ENCODE results near the gene ACTN4.
"Not testable (repeated sequence)": the region's sequence is repeated elsewhere in the genome, so short reads cannot be mapped to it uniquely, and the experiment has no call there.

The ACTN4 gene

DNA sequence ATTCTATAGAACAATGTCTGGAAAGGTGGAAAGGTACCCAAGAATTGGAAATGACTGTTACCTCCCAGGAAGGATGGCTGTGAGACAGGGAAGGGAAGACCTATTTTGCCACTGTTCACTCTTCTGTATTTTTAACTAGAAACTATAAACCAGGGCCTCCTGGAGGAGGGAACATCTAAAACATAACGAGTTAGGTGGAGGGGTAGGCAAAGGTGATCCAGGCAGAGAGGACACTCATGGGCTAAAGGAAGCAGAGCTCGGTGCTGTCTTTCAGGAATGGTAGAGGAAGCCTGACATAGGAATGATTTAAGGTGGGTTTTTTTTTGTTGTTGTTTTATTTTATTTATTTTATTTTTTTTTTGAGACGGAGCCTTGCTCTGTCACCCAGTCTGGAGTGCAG, 22.6 kb upstream of the ACTN4 start:
- Histone ChIP-seq H3K27ac (ENCODE audit: low read length) (no peak overlapping the region), H3K9ac (ENCODE audit: low read length) (no peak overlapping the region), H3K9me3 (ENCODE audit: insufficient read depth, low read length) (no peaks in the 10 kb centered on the region), H2AFZ (ENCODE audit: low read depth, low read length) (no peak overlapping the region), H3K4me2 (ENCODE audit: low read length) (no peak overlapping the region), H3K4me1 (ENCODE audit: low read length) (peaks cover 5% of the 10 kb centered on the region), H3K4me3 (ENCODE audit: low read length) (no peak overlapping the region), H4K20me1 (ENCODE audit: insufficient read depth, low read length) (no peaks in the 10 kb centered on the region), H3K27me3 (ENCODE audit: low read depth, low read length) (no peaks in the 10 kb centered on the region), H3K79me2 (ENCODE audit: low read length) (peaks cover 14% of the 10 kb centered on the region), H3K36me3 (replicated peaks; ENCODE audit: low read depth, low read length) (peaks cover 35% of the 10 kb centered on the region)
- TF ChIP-seq CTCF (IDR thresholded peaks at IDR 0.05; ENCODE audit: low read depth, low read length) = no peak
- no peak for TF ChIP-seq EZH2phosphoT487 (IDR thresholded peaks at IDR 0.05; ENCODE audit: low read depth)

- Histone ChIP-seq H4K20me1 (ENCODE audit: insufficient read depth, low read length) (no peaks in the 10 kb centered on the region), H2AFZ (ENCODE audit: low read depth, low read length) (no peak overlapping the region), H3K4me3 (ENCODE audit: low read length) (no peak overlapping the region), H3K36me3 (replicated peaks; ENCODE audit: low read depth, low read length) (peaks cover 30% of the 10 kb centered on the region), H3K9me3 (ENCODE audit: insufficient read depth, low read length) (no peaks in the 10 kb centered on the region), H3K27ac (ENCODE audit: low read length) (no peak overlapping the region), H3K4me1 (ENCODE audit: low read length) (no peaks in the 10 kb centered on the region), H3K27me3 (ENCODE audit: low read depth, low read length) (no peaks in the 10 kb centered on the region), H3K4me2 (ENCODE audit: low read length) (no peak overlapping the region), H3K9ac (ENCODE audit: low read length) (no peak overlapping the region), H3K79me2 (ENCODE audit: low read length) (peaks cover 3% of the 10 kb centered on the region; the same call in 1 of the 2 replicates)
- TF ChIP-seq EZH2phosphoT487 (IDR thresholded peaks at IDR 0.05; ENCODE audit: low read depth) = no peak
- TF ChIP-seq CTCF (IDR thresholded peaks at IDR 0.05; ENCODE audit: low read depth, low read length) = no peak
These were observed 21.0 kb upstream of the ACTN4 start for GRCh38 chr19:38626401-38626800.

DNA sequence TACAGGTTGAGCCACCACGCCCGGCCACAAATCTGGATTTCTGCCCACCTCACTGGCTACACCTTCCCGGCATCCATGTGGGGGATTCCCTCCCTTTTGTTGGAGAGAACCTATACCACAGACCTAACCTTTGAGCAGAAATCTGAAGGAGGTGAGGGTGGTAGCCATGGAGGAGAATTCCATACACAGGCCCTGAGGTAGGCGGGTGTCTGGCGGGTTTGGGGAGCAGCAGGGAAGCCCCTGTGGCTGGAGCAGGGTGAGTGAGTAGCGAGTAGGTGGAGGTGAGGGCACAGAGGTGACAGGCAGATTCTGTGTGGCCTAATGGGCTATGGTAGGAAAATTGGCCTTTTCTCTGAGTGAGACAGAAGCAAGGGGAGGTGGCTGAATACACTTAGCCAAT, 17.9 kb upstream of the ACTN4 start:
- Histone ChIP-seq H3K36me3 (replicated peaks; ENCODE audit: low read depth, low read length) (peaks cover 32% of the 10 kb centered on the region), H4K20me1 (ENCODE audit: insufficient read depth, low read length) (no peaks in the 10 kb centered on the region), H3K9ac (ENCODE audit: low read length) (no peak overlapping the region), H3K27me3 (ENCODE audit: low read depth, low read length) (no peaks in the 10 kb centered on the region), H3K79me2 (ENCODE audit: low read length) (no peaks in the 10 kb centered on the region), H3K27ac (ENCODE audit: low read length) (no peak overlapping the region), H3K4me3 (ENCODE audit: low read length) (no peak overlapping the region), H3K4me1 (ENCODE audit: low read length) (no peaks in the 10 kb centered on the region), H2AFZ (ENCODE audit: low read depth, low read length) (no peak overlapping the region), H3K4me2 (ENCODE audit: low read length) (no peak overlapping the region), H3K9me3 (ENCODE audit: insufficient read depth, low read length) (no peaks in the 10 kb centered on the region)
- TF ChIP-seq CTCF (IDR thresholded peaks at IDR 0.05; ENCODE audit: low read depth, low read length) = no peak
- no peak for TF ChIP-seq EZH2phosphoT487 (IDR thresholded peaks at IDR 0.05; ENCODE audit: low read depth)

DNA sequence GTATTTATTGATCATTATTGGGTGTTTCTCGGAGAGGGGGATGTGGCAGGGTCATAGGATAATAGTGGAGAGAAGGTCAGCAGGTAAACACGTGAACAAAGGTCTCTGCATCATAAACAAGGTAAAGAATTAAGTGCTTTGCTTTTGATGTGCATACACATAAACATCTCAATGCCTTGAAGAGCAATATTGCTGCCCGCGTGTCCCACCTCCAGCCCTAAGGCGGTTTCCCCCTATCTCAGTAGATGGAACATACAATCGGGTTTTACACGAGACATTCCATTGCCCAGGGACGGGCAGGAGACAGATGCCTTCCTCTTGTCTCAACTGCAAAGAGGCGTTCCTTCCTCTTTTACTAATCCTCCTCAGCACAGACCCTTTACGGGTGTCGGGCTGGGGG, 16.1 kb upstream of the ACTN4 start:
- not testable (repeated sequence) for H3K4me1 ChIP-seq (ENCODE audit: low read length); H2AFZ ChIP-seq (ENCODE audit: low read depth, low read length); H3K27ac ChIP-seq (ENCODE audit: low read length); H4K20me1 ChIP-seq (ENCODE audit: insufficient read depth, low read length); H3K27me3 ChIP-seq (ENCODE audit: low read depth, low read length); H3K4me2 ChIP-seq (ENCODE audit: low read length); H3K79me2 ChIP-seq (ENCODE audit: low read length); H3K4me3 ChIP-seq (ENCODE audit: low read length); H3K9me3 ChIP-seq (ENCODE audit: insufficient read depth, low read length); H3K9ac ChIP-seq (ENCODE audit: low read length)
- H3K36me3 ChIP-seq (replicated peaks; ENCODE audit: low read depth, low read length) = peaks cover 37% of the 10 kb centered on the region

GRCh38 chr19:38631811-38632475, 15.5 kb upstream of the ACTN4 start:
- H3K27me3 ChIP-seq (ENCODE audit: low read depth, low read length); H3K4me2 ChIP-seq (ENCODE audit: low read length); H3K4me3 ChIP-seq (ENCODE audit: low read length); H3K79me2 ChIP-seq (ENCODE audit: low read length); H3K9me3 ChIP-seq (ENCODE audit: insufficient read depth, low read length); H4K20me1 ChIP-seq (ENCODE audit: insufficient read depth, low read length); H3K27ac ChIP-seq (ENCODE audit: low read length); H3K9ac ChIP-seq (ENCODE audit: low read length); H3K4me1 ChIP-seq (ENCODE audit: low read length); H2AFZ ChIP-seq (ENCODE audit: low read depth, low read length): not testable (repeated sequence)
- peaks cover 37% of the 10 kb centered on the region for H3K36me3 ChIP-seq (replicated peaks; ENCODE audit: low read depth, low read length)

Measured in OCI-LY3 (cell line).